Measurements from ENCODE around the gene CLEC18A.
"Not testable (repeated sequence)": the region's sequence is repeated elsewhere in the genome, so short reads cannot be mapped to it uniquely, and the experiment has no call there.

The CLEC18A gene

DNA sequence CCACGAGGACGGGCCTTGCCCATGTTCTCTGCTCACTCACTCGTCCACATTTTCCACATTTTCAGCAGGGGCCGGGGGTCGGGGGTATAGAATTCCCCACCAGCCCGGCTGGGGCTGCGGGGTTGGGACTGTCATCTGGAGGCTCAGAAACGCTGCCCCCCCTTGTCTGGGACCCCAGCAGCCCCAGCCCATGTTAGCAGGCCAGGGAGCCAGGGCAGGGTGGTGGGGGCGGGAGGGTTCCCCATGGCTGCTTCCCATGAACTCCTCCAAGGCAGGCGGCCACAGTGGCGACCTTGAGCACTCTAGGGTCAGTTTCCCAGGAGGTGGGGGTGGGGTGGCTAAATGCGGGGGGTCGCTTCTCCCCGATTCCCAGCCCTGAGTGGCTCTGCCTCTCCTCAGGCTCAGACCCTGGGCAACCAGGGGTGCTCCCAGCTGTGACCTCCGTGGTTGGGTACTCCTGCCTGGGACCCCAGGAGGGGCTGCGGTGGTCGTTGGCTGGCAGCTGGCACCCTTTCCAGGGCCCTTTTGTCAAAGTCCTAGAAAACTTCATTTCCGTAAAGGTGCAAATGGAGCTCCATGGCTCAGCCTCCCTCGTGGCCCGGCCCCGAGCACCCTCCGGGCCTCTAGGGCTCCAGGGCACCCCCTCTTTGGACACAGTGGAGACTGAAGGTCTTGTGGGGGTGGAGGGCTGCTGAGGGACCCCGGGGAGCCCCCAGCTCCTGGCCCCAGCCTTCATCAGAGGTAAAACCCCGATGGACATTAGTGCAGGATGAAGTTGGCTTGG is 1.6 kb downstream of the CLEC18A start:
- DNase-seq, result not testable (repeated sequence)

DNA sequence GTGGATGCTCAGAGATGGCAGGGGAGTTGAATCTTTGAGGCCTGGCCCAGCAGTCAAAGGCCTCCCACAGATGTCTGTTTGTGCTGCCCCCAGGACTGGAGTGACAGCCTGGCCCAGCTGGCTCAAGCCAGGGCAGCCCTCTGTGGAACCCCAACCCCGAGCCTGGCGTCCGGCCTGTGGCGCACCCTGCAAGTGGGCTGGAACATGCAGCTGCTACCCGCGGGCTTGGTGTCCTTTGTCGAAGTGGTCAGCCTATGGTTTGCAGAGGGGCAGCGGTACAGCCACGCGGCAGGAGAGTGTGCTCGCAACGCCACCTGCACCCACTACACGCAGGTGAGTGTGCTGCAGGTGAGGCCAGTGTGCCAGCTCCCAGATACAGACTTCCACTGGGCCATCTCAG is 3.1 kb downstream of the CLEC18A start:
- not testable (repeated sequence) for DNase-seq

DNA sequence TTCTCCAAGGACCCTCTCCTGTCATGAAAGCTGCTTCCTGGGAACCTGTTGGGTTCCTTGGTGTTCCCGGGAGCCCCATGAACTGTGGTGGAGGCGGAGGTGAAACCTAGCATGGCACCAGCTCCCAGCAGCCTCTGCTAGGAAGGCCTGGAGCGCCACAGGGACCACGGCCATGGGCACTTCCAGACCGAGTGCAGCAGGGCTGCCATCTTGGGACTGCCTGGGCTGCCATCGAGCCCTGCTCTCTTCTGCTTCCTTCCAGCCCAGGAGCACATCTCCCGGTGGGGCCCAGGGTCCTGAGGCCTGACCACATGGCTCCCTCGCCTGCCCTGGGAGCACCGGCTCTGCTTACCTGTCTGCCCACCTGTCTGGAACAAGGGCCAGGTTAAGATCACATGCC is 12.2 kb downstream of the CLEC18A start:
- DNase-seq, result not testable (repeated sequence)

DNA sequence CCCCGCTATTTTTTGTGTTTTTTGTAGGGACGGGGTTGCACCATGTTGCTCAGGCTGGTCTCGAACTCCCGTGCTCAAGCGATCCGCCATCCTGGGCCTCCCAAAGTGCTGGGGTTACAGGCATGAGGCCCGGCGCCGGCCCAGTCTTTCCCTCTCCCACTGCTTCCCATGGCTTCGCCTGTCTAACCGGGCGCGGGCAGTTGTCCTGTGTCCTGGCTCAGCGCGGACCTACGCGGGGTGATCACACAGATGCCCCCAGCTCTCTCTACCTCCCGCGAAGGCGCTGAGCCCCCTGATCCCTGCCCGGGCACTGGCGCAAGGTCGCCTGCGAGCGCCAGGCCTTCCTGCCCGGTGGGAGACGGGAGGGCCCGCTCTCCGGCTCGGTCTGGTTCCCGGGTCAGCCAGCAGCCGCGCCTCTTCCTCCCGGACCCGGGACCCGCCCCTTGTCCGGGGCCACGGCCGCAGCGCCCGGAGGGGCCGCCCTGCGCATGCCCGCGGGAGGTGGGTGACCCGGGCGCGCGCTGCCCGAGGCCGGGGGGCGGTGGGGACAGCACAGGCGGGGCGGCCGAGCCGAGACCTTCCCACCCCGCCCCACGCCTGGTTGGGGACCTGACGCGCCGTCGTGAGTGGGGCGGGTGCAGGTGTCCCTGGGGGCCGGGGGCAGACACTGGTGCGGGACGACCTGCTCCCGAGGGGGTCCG is 14.0 kb downstream of the CLEC18A start:
- not testable (repeated sequence) for DNase-seq

DNA sequence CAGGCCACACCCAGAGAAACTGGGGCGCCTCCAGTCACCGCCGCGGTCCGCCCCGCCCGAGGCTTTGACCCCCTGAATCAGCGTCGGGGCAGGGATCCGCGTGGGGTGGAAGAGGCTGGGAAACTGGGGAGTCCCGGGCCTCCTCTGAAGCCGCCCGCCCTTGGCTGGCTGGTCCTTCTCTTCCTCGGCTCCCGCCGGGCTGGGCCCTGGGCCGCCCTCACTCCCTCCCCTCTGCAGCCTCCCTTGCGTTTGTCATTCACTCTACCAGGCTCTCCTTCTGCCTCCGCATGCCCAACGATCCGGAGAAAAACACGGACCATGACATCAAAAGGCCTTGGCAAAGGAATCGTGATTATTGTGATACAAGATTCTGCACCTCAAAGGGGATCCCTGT is 14.5 kb downstream of the CLEC18A start:
- not testable (repeated sequence) for DNase-seq

DNA sequence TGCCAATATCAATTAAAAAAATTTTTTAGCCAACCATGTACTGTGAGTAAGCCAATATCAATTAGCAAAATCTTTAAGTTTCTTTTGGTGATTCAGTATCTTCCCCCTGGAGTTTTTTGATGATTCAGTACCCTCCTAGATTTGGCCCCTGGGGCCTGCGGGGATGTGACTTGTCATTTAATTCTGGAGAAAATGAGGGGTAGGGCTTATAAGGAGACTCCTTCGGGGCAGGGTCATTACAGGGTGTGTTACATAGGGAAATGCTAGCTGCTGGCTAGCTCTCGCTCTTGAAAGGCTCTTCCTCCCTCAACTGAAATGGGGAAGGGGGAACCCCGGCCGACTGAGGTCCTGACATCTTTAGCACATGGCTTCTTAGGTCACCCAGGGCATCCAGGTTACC is 16.6 kb downstream of the CLEC18A start:
- not testable (repeated sequence) for DNase-seq

DNA sequence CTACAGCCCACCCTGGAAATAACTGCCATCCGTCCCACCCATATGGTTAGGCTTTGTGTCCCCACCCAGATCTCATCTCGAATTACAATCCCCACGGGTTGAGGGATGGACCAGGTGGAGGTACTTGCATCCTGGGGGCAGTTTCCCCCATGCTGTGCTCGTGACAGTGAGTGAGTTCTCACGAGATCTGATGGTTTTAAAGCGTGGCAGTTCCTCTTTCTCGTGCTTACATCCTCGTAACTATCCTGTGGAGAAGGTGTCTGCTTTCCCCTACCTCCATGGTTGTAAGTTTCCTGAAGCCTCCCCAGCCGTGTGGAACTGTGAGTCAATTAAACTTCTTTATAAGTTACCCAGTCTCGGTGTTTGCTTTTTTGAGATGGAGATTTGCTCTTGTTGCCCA is 17.0 kb downstream of the CLEC18A start:
- not testable (repeated sequence) for DNase-seq

DNA sequence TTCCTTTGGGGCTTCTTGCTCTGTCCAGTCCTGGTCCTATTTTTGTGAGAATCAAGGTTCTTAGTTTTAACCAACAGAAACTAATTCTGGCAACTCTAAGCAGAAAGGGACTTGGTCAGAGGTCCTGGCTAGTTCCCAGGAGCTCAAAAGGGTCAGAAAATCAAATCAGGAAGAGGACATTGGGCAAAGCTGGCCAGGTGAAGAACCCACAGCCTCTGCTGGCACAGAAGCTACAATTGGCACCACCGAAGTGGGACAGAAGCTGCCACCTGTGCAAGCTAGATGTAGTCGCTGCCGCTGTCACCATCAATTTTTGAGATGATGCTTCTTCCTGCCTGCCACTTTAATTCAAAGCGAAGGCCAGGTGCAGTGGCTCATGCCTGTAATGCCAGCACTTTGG is 18.5 kb downstream of the CLEC18A start:
- not testable (repeated sequence) for DNase-seq

DNA sequence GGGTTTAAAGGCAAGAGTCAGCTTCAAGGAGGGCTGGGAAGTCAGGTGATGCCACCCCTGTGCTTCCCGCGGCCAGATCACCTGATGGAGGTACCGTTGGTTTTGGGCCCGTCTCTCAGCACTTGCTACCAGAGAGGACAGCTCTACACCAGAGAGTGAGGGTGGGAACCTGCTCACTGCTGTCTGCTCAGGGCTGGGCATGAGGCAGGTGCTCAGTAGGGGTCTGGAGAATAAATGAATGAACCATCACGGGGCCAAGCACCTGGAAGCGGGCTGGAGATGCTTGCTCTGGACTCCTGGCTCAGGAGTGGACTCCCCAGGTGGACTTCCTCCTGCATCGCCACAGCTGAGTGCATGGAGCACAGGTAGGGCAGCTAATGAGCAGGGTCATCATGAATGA is 21.0 kb downstream of the CLEC18A start:
- DNase-seq, result not testable (repeated sequence)

DNA sequence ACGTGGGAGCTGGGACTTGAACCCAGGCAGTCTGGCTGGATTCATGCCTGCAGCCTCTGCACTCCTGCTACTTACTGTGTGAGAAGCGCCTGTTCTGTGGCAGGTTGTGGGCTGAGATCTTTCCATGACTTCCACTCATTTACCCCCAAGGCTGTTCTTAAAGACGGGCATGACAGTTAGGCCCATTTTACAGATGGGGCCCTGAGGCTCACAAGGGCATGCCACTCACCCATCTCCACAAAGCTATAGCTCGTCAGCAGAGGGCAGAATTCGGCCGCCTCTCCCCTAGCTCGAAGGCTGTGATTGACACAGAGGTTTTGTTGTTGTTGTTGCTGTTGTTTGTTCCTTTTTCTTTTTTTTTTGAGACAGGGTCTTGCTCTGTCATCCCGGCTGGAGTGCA is 21.8 kb downstream of the CLEC18A start:
- DNase-seq, result not testable (repeated sequence)

DNA sequence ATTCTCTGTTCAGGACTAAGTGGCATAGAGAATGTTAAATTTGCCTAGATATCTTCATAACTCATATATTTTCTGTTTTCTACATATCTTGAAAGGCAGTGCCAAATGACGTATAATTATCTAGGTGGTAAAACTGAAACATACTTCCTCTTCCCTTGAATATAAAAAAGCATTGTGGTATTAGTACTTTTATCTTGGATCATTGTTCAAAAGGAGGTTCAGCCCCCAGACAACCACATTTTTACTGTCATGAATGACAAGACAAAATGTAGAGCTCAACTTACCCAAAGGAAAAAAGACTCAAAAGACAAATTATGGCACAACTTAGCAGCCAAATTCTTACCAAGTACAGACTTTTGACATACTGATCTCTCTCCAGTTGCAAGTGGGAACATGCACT is 34.1 kb downstream of the CLEC18A start:
- DNase-seq, result not testable (repeated sequence)

DNA sequence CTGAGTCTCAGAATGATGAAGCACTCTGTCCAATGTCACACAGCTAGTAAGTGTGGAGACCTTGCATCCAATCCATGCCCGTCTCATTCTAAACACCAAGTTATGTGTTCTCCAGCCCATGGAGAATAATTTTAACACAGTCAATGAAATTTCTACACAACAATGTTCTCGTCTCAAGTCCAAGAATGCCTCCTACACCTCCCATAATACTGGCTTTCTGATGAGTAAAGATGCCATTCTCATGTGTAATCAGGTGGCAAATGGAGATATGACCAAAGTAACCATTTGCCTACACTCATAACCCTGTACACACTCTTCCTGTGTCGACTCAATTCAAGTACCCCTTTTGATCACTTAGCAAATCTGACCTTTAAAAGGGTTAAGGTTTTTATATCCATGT is 46.8 kb downstream of the CLEC18A start:
- DNase-seq, result not testable (repeated sequence)

DNA sequence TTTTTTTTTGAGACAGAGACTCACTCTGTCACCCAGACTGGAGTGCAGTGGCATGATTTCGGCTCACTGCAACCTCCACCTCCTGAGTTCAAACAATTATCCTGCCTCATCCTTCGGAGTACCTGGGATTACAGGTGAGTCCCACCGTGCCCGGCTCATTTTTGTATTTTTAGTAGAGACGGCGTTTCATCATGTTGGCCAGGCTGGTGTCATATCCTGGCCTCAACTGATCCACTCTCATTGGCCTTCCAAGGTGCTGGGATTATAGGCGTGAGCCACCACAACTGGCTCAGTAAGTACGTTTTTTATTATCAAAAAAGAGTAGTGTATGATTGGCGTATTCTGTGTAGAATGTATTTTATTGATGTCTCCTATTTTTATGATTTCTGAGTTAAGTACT is 48.7 kb downstream of the CLEC18A start:
- DNase-seq, result not testable (repeated sequence)

DNA sequence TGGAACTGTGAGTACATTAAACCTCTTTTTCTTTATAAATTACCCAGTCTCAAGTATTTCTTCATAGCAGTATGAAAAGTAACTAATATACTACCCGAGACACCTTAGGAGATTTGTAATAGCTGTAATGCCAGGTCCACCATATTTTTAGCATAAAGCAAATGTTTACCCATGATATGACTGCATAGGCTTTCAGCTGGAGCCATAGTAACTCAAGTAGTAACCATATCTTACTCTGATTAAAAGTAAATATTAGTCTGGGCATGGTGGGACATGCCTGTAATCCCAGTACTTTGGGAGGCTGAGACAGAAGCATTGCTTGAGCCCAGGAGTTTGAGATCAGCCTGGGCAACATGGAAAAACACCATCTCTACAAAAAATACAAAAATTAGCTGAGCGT is 52.4 kb downstream of the CLEC18A start:
- not testable (repeated sequence) for DNase-seq

DNA sequence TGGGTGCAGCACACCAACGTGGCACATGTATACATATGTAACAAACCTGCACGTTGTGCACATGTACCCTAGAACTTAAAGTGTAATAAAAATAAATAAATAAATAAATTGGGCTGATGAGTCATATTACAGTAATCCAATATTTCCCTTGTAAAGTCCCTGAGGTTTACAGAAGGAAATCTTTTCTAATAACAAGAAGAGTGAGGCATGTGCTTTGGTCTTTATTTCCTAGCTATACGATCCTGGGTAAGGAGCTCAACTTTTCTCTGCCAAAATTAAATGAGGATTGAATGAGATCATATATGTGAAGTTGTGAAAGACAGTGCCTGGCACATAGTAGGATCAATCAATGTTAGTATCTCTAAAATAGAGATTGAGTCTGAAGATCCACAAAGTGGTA is 57.5 kb downstream of the CLEC18A start:
- DNase-seq, result not testable (repeated sequence)

DNA sequence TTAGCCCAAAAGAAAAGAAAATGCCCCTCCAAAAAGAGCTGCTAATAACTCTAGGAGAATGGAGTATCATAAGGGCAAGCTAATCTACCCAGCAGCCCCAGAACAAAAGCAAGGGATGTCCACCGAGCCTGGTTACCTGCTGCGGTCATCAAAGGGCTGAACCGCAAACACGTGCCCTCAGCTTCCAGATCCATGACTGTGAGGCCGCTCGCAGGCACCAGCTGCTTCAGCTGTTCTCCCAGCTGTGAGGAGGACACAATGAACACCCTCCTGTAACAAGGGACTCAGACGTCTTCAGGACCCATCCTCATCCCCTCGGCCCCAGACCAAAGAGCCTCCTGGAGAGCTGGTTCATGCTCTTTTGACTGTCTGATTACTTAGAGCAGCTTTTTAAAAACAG is 59.5 kb downstream of the CLEC18A start:
- DNase-seq, result not testable (repeated sequence)

DNA sequence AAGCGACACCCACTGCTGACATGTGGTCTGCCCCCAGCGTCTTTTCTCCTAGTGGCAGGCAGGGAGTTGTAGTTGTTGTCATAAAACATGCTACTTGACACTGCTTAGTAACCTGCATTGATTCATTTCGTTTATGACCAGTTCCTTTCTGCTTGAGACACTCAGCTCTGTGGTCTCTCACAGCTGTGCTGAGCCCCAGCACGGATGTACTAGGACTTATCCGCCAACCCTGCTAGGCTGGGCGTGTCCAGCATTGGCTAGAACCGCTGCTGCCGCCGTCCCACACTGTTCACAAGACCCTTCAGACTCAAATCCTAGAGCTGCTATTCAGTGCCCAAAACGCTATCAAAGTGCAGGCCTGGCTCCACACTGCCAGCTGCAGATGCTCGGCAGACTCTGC is 60.0 kb downstream of the CLEC18A start:
- not testable (repeated sequence) for DNase-seq

DNA sequence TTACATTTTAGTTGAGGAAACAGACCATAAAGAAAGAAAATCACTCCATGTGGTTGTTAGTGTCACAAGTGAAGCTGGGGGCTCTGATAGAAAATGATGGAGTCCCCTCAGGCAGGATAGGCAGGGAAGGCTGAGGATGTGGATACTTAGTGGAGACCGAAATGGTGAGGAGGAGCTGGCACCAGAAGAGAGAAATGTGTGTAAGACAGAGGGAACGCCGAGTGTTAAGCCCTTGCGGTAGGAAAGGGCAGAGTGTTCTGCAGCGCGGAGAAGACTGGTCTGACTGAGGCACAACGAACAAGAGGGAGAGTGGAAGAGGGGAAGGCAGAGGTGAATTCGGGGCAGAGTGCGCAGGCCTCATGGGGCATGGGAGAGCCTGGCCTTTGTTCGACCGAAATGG is 61.2 kb downstream of the CLEC18A start:
- not testable (repeated sequence) for DNase-seq

DNA sequence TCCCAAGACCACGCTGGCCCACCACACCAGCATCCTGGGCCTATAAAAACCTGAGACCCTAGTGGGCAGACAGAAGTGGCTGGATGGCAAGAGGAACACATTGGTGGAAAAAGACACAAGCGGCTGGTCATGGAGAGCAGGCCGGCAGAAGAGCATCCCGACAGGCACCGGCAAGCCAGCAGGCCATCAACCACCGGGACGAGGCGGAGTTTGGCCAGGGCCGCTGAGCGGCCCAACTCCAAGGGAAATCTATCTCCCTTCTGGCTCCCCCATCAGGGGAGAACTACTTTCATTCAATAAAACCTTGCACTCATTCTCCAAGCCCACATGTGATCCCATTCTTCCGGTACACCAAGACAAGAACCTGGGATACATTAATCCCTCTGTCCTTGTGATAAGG is 61.8 kb downstream of the CLEC18A start:
- not testable (repeated sequence) for DNase-seq

All from NCI-H510A (cell line).